Measurements from ENCODE around the gene FANK1. TPM values are rescaled to one million over a fixed set of nuclear protein-coding genes. Genes with fewer than 3 reads are reported as not detected.

Gene FANK1
- total and polyA plus RNA-seq, 4 donors: 1.3 to 6.1 (median 1.9) TPM

DNA sequence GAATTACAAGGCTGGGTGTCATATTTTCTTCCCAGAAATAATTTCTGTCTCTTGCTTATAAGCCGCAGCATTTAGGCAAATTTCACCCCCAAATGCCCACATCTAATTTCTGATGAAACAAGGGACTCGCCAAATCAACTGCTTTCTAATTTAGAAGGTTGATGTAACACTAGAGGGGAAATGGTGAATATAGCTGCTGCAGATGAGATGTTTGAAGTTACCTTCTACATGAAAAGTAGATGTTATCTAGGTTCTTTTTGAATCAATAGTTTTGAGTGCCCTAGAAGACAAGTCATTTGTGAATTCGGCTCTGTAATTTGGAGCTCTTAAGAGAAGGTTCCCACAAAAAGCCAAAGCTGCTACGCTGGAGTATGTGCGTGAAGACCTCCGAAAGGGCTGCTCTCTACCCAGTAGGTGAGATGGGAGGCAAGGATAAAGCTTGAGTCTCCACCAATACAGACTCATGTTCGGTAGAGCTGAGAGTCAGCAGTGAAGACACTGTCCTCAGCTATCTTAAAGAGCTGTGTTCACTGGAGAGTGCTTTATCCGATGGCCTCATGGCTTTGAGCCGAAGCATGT lies 99.5 kb downstream of the FANK1 start:
- intact Hi-C loops (cut with DNase I): no loop called here
- no peaks in the 10 kb centered on the region for H3K27me3 ChIP-seq (ENCODE audit: control insufficient read depth in 1 of 2, insufficient read depth in 2 of 2, low read length in 1 of 2)
- 97% methylated on average over 9 of the region's 9 CpGs for WGBS, 2 donors
- H3K27ac ChIP-seq (ENCODE audit: low read depth in 1 of 2, low read length in 2 of 2): no peak overlapping the region
- H3K4me3 ChIP-seq (ENCODE audit: low read length in 2 of 2): no peak overlapping the region
- no peak for ATAC-seq (ENCODE audit: low FRiP score)
- no peaks in the 10 kb centered on the region for H3K4me1 ChIP-seq (ENCODE audit: control insufficient read depth in 1 of 2, insufficient read depth in 2 of 2, low read length in 2 of 2)
- DNase-seq: no peak
- no peaks in the 10 kb centered on the region for H3K9me3 ChIP-seq (ENCODE audit: control insufficient read depth, low read length)
- H3K36me3 ChIP-seq (ENCODE audit: control insufficient read depth in 1 of 2, insufficient read depth in 2 of 2, low read length in 1 of 2): no peaks in the 10 kb centered on the region

DNA sequence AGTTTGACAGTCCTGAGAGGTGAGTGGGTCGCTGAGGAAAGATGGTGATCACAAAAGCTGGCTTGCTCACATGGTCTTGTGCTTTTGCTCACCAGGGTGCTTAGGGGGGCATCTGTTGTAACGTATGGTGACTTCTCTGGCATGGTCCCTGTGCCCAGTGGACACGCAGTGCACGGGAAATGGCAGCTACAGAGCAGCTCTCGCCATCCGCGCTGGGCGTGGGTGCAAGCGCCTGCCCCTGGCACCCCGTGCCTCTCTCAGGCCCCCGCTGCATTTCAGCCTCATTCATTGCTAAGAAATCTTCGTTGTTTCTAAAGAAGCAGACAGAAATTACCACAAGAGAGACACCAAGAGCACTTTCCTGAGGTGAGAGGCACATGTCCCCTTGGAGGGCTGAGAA lies 101.2 kb downstream of the FANK1 start:
- no peak for DNase-seq
- no peak overlapping the region for H3K4me3 ChIP-seq (ENCODE audit: low read length in 2 of 2)
- intact Hi-C loops (cut with DNase I): no loop called here
- no peaks in the 10 kb centered on the region for H3K9me3 ChIP-seq (ENCODE audit: control insufficient read depth, low read length)
- no peaks in the 10 kb centered on the region for H3K4me1 ChIP-seq (ENCODE audit: control insufficient read depth in 1 of 2, insufficient read depth in 2 of 2, low read length in 2 of 2)
- no peak overlapping the region for H3K27ac ChIP-seq (ENCODE audit: low read depth in 1 of 2, low read length in 2 of 2)
- no peaks in the 10 kb centered on the region for H3K36me3 ChIP-seq (ENCODE audit: control insufficient read depth in 1 of 2, insufficient read depth in 2 of 2, low read length in 1 of 2)
- no peaks in the 10 kb centered on the region for H3K27me3 ChIP-seq (ENCODE audit: control insufficient read depth in 1 of 2, insufficient read depth in 2 of 2, low read length in 1 of 2)
- WGBS, 2 donors: 96 to 98% methylated on average over 12 of the region's 12 CpGs
- ATAC-seq (ENCODE audit: low FRiP score): no peak

DNA sequence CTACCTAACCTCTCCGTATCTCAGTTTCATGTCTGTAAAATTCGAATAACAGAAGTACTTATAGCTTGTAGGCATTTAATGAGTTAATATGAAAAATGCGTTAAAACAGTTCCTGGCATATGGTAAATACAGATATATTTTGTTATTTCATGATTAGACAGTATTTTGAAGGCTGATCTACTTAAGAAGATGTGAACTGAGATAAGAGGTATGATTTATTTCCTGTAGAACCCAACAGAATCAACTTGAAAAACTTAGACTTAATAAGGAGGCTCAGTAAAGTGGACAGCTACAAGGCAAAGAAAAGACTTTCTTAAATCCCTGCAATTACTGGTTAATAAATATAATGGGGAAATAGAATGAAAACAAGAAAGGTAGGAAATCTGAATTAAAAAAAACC lies 103.3 kb downstream of the FANK1 start:
- Histone ChIP-seq H3K27me3 (ENCODE audit: control insufficient read depth in 1 of 2, insufficient read depth in 2 of 2, low read length in 1 of 2) (no peaks in the 10 kb centered on the region), H3K9me3 (ENCODE audit: control insufficient read depth, low read length) (no peaks in the 10 kb centered on the region), H3K36me3 (ENCODE audit: control insufficient read depth in 1 of 2, insufficient read depth in 2 of 2, low read length in 1 of 2) (no peaks in the 10 kb centered on the region), H3K4me1 (ENCODE audit: control insufficient read depth in 1 of 2, insufficient read depth in 2 of 2, low read length in 2 of 2) (no peaks in the 10 kb centered on the region), H3K27ac (ENCODE audit: low read depth in 1 of 2, low read length in 2 of 2) (no peak overlapping the region), H3K4me3 (ENCODE audit: low read length in 2 of 2) (no peak overlapping the region)
- ATAC-seq (ENCODE audit: low FRiP score) (no peak), DNase-seq (no peak)
- intact Hi-C loops (cut with DNase I): no loop called here
- WGBS, 2 donors: 80 to 82% methylated on average over 3 of the region's 3 CpGs

- intact Hi-C loops (cut with DNase I): no loop called here
- DNase-seq (peak in 1 of 2 donors; percentile 61), ATAC-seq (ENCODE audit: low FRiP score) (no peak)
- H3K4me3 ChIP-seq (ENCODE audit: low read length in 2 of 2): no peak overlapping the region
- no peaks in the 10 kb centered on the region for H3K27me3 ChIP-seq (ENCODE audit: control insufficient read depth in 1 of 2, insufficient read depth in 2 of 2, low read length in 1 of 2)
- H3K9me3 ChIP-seq (ENCODE audit: control insufficient read depth, low read length): no peaks in the 10 kb centered on the region
- H3K4me1 ChIP-seq (ENCODE audit: control insufficient read depth in 1 of 2, insufficient read depth in 2 of 2, low read length in 2 of 2): no peaks in the 10 kb centered on the region
- no peaks in the 10 kb centered on the region for H3K36me3 ChIP-seq (ENCODE audit: control insufficient read depth in 1 of 2, insufficient read depth in 2 of 2, low read length in 1 of 2)
- WGBS, 2 donors: 8 to 12% methylated on average over 2 of the region's 2 CpGs
- H3K27ac ChIP-seq (ENCODE audit: low read depth in 1 of 2, low read length in 2 of 2): no peak overlapping the region
Observed at GRCh38 chr10:126001576-126001975, 105.2 kb downstream of the FANK1 start.

DNA sequence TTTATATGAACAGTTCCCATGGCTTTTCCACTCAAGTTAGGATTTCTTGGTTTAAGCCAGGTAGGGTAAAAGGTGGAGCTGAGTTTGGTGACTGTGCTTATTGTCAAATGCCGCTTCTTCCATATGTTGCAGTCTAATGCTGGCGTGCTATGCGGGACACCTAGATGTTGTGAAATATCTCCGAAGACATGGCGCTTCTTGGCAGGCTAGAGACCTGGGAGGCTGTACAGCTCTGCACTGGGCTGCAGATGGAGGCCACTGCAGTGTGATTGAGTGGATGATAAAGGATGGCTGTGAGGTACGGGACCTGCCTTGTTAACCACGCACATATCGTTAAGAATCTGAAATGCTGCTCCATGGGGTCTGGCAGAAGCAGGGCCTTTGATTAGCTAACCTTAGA lies 108.4 kb downstream of the FANK1 start:
- no peaks in the 10 kb centered on the region for H3K4me1 ChIP-seq (ENCODE audit: control insufficient read depth in 1 of 2, insufficient read depth in 2 of 2, low read length in 2 of 2)
- 83 to 86% methylated on average over 8 of the region's 8 CpGs for WGBS, 2 donors
- DNase-seq (no peak), ATAC-seq (ENCODE audit: low FRiP score) (no peak)
- H3K27me3 ChIP-seq (ENCODE audit: control insufficient read depth in 1 of 2, insufficient read depth in 2 of 2, low read length in 1 of 2): no peaks in the 10 kb centered on the region
- no peak overlapping the region for H3K27ac ChIP-seq (ENCODE audit: low read depth in 1 of 2, low read length in 2 of 2)
- H3K9me3 ChIP-seq (ENCODE audit: control insufficient read depth, low read length): no peaks in the 10 kb centered on the region
- no peak overlapping the region for H3K4me3 ChIP-seq (ENCODE audit: low read length in 2 of 2)
- peaks cover 0 to 2% of the 10 kb centered on the region in 2 donors for H3K36me3 ChIP-seq (ENCODE audit: control insufficient read depth in 1 of 2, insufficient read depth in 2 of 2, low read length in 1 of 2)
- intact Hi-C loops (cut with DNase I): no loop called here

DNA sequence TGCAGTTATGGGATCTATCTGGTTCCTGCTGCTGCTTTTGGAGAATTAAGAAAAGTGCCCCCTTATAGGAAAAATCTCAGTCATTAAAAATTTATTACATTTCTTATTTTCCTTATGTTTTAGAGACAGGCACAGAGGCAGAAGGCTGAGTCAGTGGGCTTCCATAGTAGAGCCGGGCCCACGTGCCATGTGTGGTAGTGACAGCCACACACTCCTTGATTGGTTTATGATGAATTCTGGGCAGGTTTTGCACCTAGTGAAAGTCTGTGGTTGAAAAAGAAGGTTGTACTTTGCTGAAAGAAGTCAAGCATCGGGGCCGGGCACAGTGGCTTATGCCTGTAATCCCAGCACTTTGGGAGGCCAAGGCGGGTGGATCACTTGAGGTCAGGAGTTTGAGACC lies 109.9 kb downstream of the FANK1 start:
- H3K27ac ChIP-seq (ENCODE audit: low read depth in 1 of 2, low read length in 2 of 2): no peak overlapping the region
- H3K9me3 ChIP-seq (ENCODE audit: control insufficient read depth, low read length): peaks cover 1% of the 10 kb centered on the region
- H3K4me1 ChIP-seq (ENCODE audit: control insufficient read depth in 1 of 2, insufficient read depth in 2 of 2, low read length in 2 of 2): no peaks in the 10 kb centered on the region
- 78 to 96% methylated on average over 5 of the region's 5 CpGs for WGBS, 2 donors
- intact Hi-C loops (cut with DNase I): no loop called here
- no peak for ATAC-seq (ENCODE audit: low FRiP score)
- H3K4me3 ChIP-seq (ENCODE audit: low read length in 2 of 2): no peak overlapping the region
- H3K27me3 ChIP-seq (ENCODE audit: control insufficient read depth in 1 of 2, insufficient read depth in 2 of 2, low read length in 1 of 2): no peaks in the 10 kb centered on the region
- no peak for DNase-seq
- H3K36me3 ChIP-seq (ENCODE audit: control insufficient read depth in 1 of 2, insufficient read depth in 2 of 2, low read length in 1 of 2): peaks cover 0 to 3% of the 10 kb centered on the region in 2 donors

DNA sequence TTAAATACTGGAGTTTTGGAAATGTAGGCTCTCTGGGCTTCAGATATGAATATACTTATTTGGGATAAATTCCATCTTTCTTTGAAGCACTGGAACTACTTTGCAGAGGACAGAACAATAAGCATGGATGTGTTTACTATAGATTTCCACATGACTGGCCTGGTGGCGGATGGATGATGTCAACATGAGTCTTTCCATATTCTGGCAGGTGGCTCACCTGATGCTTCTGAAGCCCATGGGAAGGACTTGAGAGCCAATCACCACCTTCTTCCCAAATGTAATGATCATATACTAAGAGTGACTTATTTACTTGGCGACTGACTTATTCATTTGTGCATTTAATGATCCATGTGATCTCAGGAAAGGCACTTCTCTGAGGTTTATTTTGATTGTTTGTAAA lies 110.5 kb downstream of the FANK1 start:
- DNase-seq (no peak), ATAC-seq (ENCODE audit: low FRiP score) (no peak)
- Histone ChIP-seq H3K4me1 (ENCODE audit: control insufficient read depth in 1 of 2, insufficient read depth in 2 of 2, low read length in 2 of 2) (no peaks in the 10 kb centered on the region), H3K27ac (ENCODE audit: low read depth in 1 of 2, low read length in 2 of 2) (no peak overlapping the region), H3K4me3 (ENCODE audit: low read length in 2 of 2) (no peak overlapping the region), H3K9me3 (ENCODE audit: control insufficient read depth, low read length) (peaks cover 1% of the 10 kb centered on the region), H3K27me3 (ENCODE audit: control insufficient read depth in 1 of 2, insufficient read depth in 2 of 2, low read length in 1 of 2) (no peaks in the 10 kb centered on the region), H3K36me3 (ENCODE audit: control insufficient read depth in 1 of 2, insufficient read depth in 2 of 2, low read length in 1 of 2) (peaks cover 0 to 3% of the 10 kb centered on the region in 2 donors)
- 95 to 98% methylated on average over 2 of the region's 2 CpGs for WGBS, 2 donors
- intact Hi-C loops (cut with DNase I): no loop called here

DNA sequence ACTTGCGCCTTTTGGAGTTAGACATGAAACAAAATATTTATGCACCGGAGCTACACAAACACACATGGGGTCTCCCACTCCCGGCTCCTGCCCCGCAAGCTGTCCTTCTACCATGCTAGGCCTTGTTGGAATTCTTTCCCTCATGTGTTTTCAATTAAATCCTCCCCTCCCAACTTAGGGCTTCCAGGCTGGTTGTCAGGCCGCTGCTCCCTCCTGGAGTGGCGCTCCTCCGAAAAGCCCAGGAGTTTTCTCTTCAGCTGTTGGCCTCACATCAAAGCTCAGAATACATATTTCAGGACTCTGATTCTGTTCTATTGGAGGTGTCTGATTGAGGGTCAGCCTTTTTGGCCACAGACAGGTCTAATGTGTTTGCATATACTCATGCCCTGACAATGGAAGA lies 113.3 kb downstream of the FANK1 start:
- H3K9me3 ChIP-seq (ENCODE audit: control insufficient read depth, low read length): peaks cover 1% of the 10 kb centered on the region
- intact Hi-C loops (cut with DNase I): no loop called here
- DNase-seq (no peak), ATAC-seq (ENCODE audit: low FRiP score) (no peak)
- H3K4me3 ChIP-seq (ENCODE audit: low read length in 2 of 2): no peak overlapping the region
- WGBS, 2 donors: 85 to 93% methylated on average over 7 of the region's 7 CpGs
- H3K4me1 ChIP-seq (ENCODE audit: control insufficient read depth in 1 of 2, insufficient read depth in 2 of 2, low read length in 2 of 2): no peaks in the 10 kb centered on the region
- H3K27ac ChIP-seq (ENCODE audit: low read depth in 1 of 2, low read length in 2 of 2): no peak overlapping the region
- H3K36me3 ChIP-seq (ENCODE audit: control insufficient read depth in 1 of 2, insufficient read depth in 2 of 2, low read length in 1 of 2): peaks cover 0 to 3% of the 10 kb centered on the region in 2 donors
- no peaks in the 10 kb centered on the region for H3K27me3 ChIP-seq (ENCODE audit: control insufficient read depth in 1 of 2, insufficient read depth in 2 of 2, low read length in 1 of 2)

- intact Hi-C loops (cut with DNase I): no loop called here
- H3K4me1 ChIP-seq (ENCODE audit: control insufficient read depth in 1 of 2, insufficient read depth in 2 of 2, low read length in 2 of 2): no peaks in the 10 kb centered on the region
- no peak overlapping the region for H3K4me3 ChIP-seq (ENCODE audit: low read length in 2 of 2)
- no peaks in the 10 kb centered on the region for H3K27me3 ChIP-seq (ENCODE audit: control insufficient read depth in 1 of 2, insufficient read depth in 2 of 2, low read length in 1 of 2)
- H3K9me3 ChIP-seq (ENCODE audit: control insufficient read depth, low read length): peaks cover 1% of the 10 kb centered on the region
- H3K27ac ChIP-seq (ENCODE audit: low read depth in 1 of 2, low read length in 2 of 2): no peak overlapping the region
- peaks cover 0 to 3% of the 10 kb centered on the region in 2 donors for H3K36me3 ChIP-seq (ENCODE audit: control insufficient read depth in 1 of 2, insufficient read depth in 2 of 2, low read length in 1 of 2)
- ATAC-seq (ENCODE audit: low FRiP score) (no peak), DNase-seq (no peak)
- 93 to 97% methylated on average over 5 of the region's 5 CpGs for WGBS, 2 donors
Observed at GRCh38 chr10:126011995-126012394, 115.6 kb downstream of the FANK1 start.
